HG03354 (cell line): Measurements from ENCODE around the gene OR52J3.

Source experiments
- ATAC-seq: cut with Tn5 transposase; IDR thresholded peaks from one replicate; pipeline ENCODE4 v1.9.1; 2021; ENCODE audit warnings: mild to moderate bottlenecking; ENCODE audit not compliant: unreplicated experiment, poor library complexity, severe bottlenecking

The OR52J3 gene

DNA sequence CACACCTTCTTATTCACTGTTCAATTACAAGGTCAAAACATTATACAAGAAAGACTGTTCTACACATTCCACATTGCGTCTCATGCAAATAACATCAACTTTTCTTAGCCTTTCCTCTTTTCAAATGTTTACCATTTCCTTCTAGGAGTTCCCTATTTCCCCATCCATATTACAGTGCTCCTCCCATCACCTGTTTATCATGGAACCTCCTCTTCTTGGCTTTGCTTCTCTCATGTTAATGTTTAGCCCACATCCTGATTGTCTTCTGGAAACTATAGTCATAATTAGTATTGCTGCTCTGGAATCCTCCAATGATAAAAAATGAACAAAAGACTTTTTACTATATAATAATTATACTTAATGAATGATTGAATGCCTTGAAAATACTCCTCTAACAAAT is 44.3 kb downstream of the OR52J3 start:
- ATAC-seq = no peak

- ATAC-seq = no peak
Observed at GRCh38 chr11:5092821-5093585, 46.7 kb downstream of the OR52J3 start.

DNA sequence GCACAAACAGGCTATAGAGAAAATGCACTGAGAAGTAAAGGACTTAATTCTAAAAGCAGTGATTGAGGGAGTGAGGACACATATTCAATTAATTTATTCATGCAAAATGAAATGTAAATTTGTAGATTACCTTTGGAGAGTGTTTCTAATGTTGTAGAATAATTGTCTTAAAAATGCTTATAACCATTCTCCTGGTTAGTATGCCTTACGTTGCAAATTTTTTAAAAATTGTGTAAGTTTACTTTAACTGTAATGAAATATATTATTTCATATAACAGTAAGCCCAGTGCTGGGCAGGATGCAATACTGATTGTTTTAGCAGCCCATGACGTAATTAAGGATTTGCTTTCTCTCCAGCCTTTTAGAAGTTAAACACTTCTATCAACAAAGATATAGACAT is 49.7 kb downstream of the OR52J3 start:
- no peak for ATAC-seq
